HepG2 (cell line): ENCODE data around the gene CALN1. TPM values are rescaled to one million over a fixed set of nuclear protein-coding genes. Genes with fewer than 3 reads are reported as not detected.

ENCODE experiments used
- ATAC-seq: fragments of 200-7000 bp; cut with Tn5 transposase; 3 replicates; pipeline ENCODE4 v1.9.1; 2020; ENCODE audit warnings: mild to moderate bottlenecking, moderate library complexity
- BruUV-seq: library from RNA; stranded (reverse); fragments of 400-500 nt; replicated peaks from 2 replicates; lab custom pipeline; 2021; lab: Mats Ljungman, UMichigan
- CTCF ChIA-PET: fragments of 300-600 bp; formaldehyde crosslinking; extraction: SDS; loops from one replicate; lab custom pipeline; 2021; ENCODE audit warnings: low total read pairs, inconsistent platforms, low intra/inter-chr PET ratio; lab: Yijun Ruan, JAX
- POLR2A ChIA-PET: fragments of 350-600 bp; sonication (Branson Sonifier 250); formaldehyde crosslinking; loops from one replicate; lab custom pipeline; 2020; ENCODE audit warnings: antibody characterized with exemption, inconsistent platforms; lab: Yijun Ruan, JAX
- DNase-seq: peaks from one replicate; pipeline ENCODE4 v3.0.0-alpha.2; 2015; ENCODE audit warnings: low spot score
- FAIRE-seq: peaks from 3 replicates; lab custom pipeline; 2011; peaks lifted over from hg19 to GRCh38; lab: Jason Lieb, UNC
- H2AFZ ChIP-seq: one replicate; pipeline ENCODE4 v1.6.1; 2011; ENCODE audit warnings: low read length, inconsistent platforms
- H3K27ac ChIP-seq: fragments of 300-600 bp; 3 replicates; pipeline ENCODE4 v1.8.0; 2011; ENCODE audit warnings: mixed run types, mild to moderate bottlenecking, mixed read lengths, low read length, inconsistent platforms; ENCODE audit not compliant: insufficient read depth; ENCODE audit errors: extremely low read length
- H3K27me3 ChIP-seq, 2 experiments: fragments of 200-600 bp in 1 of 2; 2 replicates in 1 of 2; 3 replicates in 1 of 2; pipeline versions ENCODE4 v1.6.0 to v1.8.0; 2011; ENCODE audit warnings: low read length in 2 of 2, mild to moderate bottlenecking in 2 of 2, moderate library complexity in 2 of 2, inconsistent platforms in 1 of 2; ENCODE audit not compliant: insufficient read depth in 2 of 2, control insufficient read depth in 1 of 2
- H3K36me3 ChIP-seq, 2 experiments: fragments of 200-600 bp in 1 of 2; replicated peaks in 1 of 2; 2 replicates in 1 of 2; 3 replicates in 1 of 2; pipeline versions ENCODE4 v1.5.1 to v1.8.0; 2011; ENCODE audit warnings: low read length in 2 of 2, inconsistent platforms in 1 of 2; ENCODE audit not compliant: insufficient read depth in 2 of 2, control insufficient read depth in 1 of 2
- H3K4me1 ChIP-seq: 2 replicates; pipeline ENCODE4 v1.5.1; 2012; ENCODE audit warnings: low read length, inconsistent platforms; ENCODE audit not compliant: insufficient read depth
- H3K4me2 ChIP-seq: 2 replicates; pipeline ENCODE4 v1.6.0; 2011; ENCODE audit warnings: low read depth, low read length, inconsistent platforms
- H3K4me3 ChIP-seq, 3 experiments: fragments of 200-600 bp in 1 of 3; sonication (generic), shearing (Covaris generic) in 1 of 3; replicated peaks in 1 of 3; 2 replicates each; pipeline ENCODE4 v1.5.1; 2011 to 2016; ENCODE audit warnings: low read length in 3 of 3, inconsistent platforms in 2 of 3, low read depth in 2 of 3, mild to moderate bottlenecking in 2 of 3, control low read depth in 1 of 3, mixed read lengths in 1 of 3; ENCODE audit not compliant: insufficient read depth in 1 of 3
- H3K79me2 ChIP-seq: one replicate; pipeline ENCODE4 v1.6.1; 2011; ENCODE audit warnings: low read length, inconsistent platforms; ENCODE audit not compliant: insufficient read depth
- H3K9ac ChIP-seq: 2 replicates; pipeline ENCODE4 v1.6.0; 2011; ENCODE audit warnings: mild to moderate bottlenecking, low read depth, low read length, inconsistent platforms; ENCODE audit not compliant: insufficient read depth
- H3K9me3 ChIP-seq: 2 replicates; pipeline ENCODE4 v1.5.1; 2012; ENCODE audit warnings: mild to moderate bottlenecking, low read length
- H4K20me1 ChIP-seq: 2 replicates; pipeline ENCODE4 v1.6.0; 2011; ENCODE audit warnings: inconsistent platforms, mild to moderate bottlenecking, low read length, moderate library complexity; ENCODE audit not compliant: insufficient read depth
- HIVEP1 ChIP-seq: sonication (generic); formaldehyde crosslinking; IDR thresholded peaks from 2 replicates; pipeline ENCODE4 v1.4.0; 2020; ENCODE audit warnings: mild to moderate bottlenecking, missing genetic modification reagents
- HMG20A ChIP-seq: IDR thresholded peaks from 2 replicates; pipeline ENCODE4 v1.6.1; 2016; ENCODE audit warnings: borderline replicate concordance
- HOXA5 ChIP-seq: sonication (generic); formaldehyde crosslinking; IDR thresholded peaks from 2 replicates; pipeline ENCODE4 v1.4.0; 2020; ENCODE audit warnings: missing genetic modification reagents
- MATR3 ChIP-seq: sonication (generic); formaldehyde crosslinking; IDR thresholded peaks from 2 replicates; pipeline ENCODE4 v1.4.0; 2020; ENCODE audit warnings: missing genetic modification reagents
- MTA1 ChIP-seq: sonication (generic); formaldehyde crosslinking; IDR thresholded peaks from 2 replicates; pipeline ENCODE4 v1.4.0; 2020; ENCODE audit warnings: missing genetic modification reagents, mild to moderate bottlenecking, borderline replicate concordance
- NFE2L2 ChIP-seq: fragments of 150-350 bp; IDR thresholded peaks from 2 replicates; pipeline ENCODE4 v1.6.1; 2014; ENCODE audit warnings: low read length
- NFKB2 ChIP-seq: sonication (generic); formaldehyde crosslinking; IDR thresholded peaks from 2 replicates; pipeline ENCODE4 v1.4.0; 2020; ENCODE audit warnings: missing genetic modification reagents, borderline replicate concordance
- NR2F2 ChIP-seq: IDR thresholded peaks from 2 replicates; pipeline ENCODE4 v1.6.1; 2012; ENCODE audit warnings: low read depth, inconsistent platforms, borderline replicate concordance
- RAD51 ChIP-seq: fragments of 450-650 bp; IDR thresholded peaks from 2 replicates; pipeline ENCODE4 v1.6.1; 2016; ENCODE audit warnings: borderline replicate concordance
- SRSF4 ChIP-seq: fragments of 200-400 bp; formaldehyde crosslinking; IDR thresholded peaks from one replicate; pipeline ENCODE4 v1.6.1; 2018; ENCODE audit warnings: mild to moderate bottlenecking, low read depth, low read length, moderate library complexity; ENCODE audit not compliant: poor library complexity, severe bottlenecking
- ZNF33B ChIP-seq: sonication (generic); formaldehyde crosslinking; IDR thresholded peaks from 2 replicates; pipeline ENCODE4 v1.5.1; 2020; ENCODE audit warnings: mild to moderate bottlenecking, missing genetic modification reagents
- ZNF430 ChIP-seq: sonication (generic); formaldehyde crosslinking; IDR thresholded peaks from 2 replicates; pipeline ENCODE4 v1.9.0; 2021; ENCODE audit warnings: mild to moderate bottlenecking, missing genetic modification reagents
- WGBS: methylation state at CpG from one replicate; pipeline ENCODE4 v1.1.6; 2017; ENCODE audit warnings: low lambda C conversion rate; 5-methylcytosine and 5-hydroxymethylcytosine counted together
- in situ Hi-C: cut with HindIII; loops from 2 replicates; pipeline ENCODE4 v1.10.0; 2017; ENCODE audit warnings: low pct_unique_long_range_greater_than_20kb; ENCODE audit not compliant: extremely low pct_ligation_motif_present
- intact Hi-C: fragments of 100-400 bp; cut with micrococcal nuclease; formaldehyde crosslinking; loops from one replicate; pipeline ENCODE4 v1.10.0; 2022; ENCODE audit not compliant: unreplicated experiment
- polyA plus RNA-seq, 8 experiments: library from polyadenylated mRNA; depleted of rRNA in 3 of 8; stranded (reverse) in 7 of 8; unstranded in 1 of 8; fragments of >200 nt; fragmentation: Illumina TruSeq in 4 of 8; extraction: Trizol in 4 of 8; gene quantifications; 2 replicates each; pipeline versions ENCODE4 v1.2.1 to v1.2.3, GENCODE V29; 2011 to 2016; ENCODE audit warnings: low read depth in 4 of 8, missing spikeins in 1 of 8, mixed read lengths in 1 of 8; ENCODE audit not compliant: insufficient read depth in 1 of 8
- total RNA-seq, 5 experiments: library from RNA; depleted of rRNA; stranded (reverse); fragments of >200 nt; fragmentation: Illumina TruSeq; extraction: Trizol; gene quantifications; 2 replicates each; pipeline ENCODE4 v1.2.3, GENCODE V29; 2016; ENCODE audit warnings: low read depth in 1 of 5
- TF ChIP-seq, protein P1 (sequence below): fragments of 450-650 bp; IDR thresholded peaks from 2 replicates; pipeline ENCODE4 v1.6.1; 2017
- TF ChIP-seq, protein P2 (sequence below): fragments of 450-650 bp; IDR thresholded peaks from 2 replicates; pipeline ENCODE4 v1.6.1; 2016

The CALN1 gene
- total and polyA plus RNA-seq, 2 of the 13 experiments (the other 11 are each of a cell fraction or from before 2014, with no cell fraction given): not detected

GRCh38 chr7:72190919-72191318 lies 221.2 kb downstream of the CALN1 start:
- in situ Hi-C loops: no loop called here
- H3K27ac ChIP-seq: no peak overlapping the region

DNA sequence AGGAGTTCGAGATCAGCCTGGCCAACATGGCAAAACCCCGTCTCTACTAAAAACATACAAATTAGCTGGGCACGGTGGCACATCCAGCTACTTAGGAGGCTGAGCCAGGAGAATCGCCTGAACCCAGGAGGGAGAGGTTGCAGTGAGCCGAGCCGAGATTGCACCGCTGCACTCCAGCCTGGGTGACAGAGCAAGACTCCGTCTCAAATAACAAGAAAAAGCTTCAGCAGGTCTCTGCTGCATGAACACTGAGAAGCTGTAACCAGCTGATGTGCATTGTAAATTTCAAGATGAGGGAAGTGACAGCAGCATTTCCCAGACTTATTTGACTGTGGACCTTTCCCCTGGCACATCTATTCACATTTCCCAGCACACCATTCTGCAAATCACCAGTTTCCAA lies 222.0 kb downstream of the CALN1 start:
- H4K20me1 ChIP-seq: no peaks in the 10 kb centered on the region
- H3K36me3 ChIP-seq: no peaks in the 10 kb centered on the region
- no peaks in the 10 kb centered on the region for H3K79me2 ChIP-seq
- intact Hi-C loops (no loop called here), in situ Hi-C loops (no loop called here)
- no peak overlapping the region for H2AFZ ChIP-seq
- H3K9ac ChIP-seq: no peak overlapping the region
- H3K27ac ChIP-seq: no peak overlapping the region
- no peak for ATAC-seq
- no peaks in the 10 kb centered on the region for H3K4me1 ChIP-seq
- 45% methylated on average over 7 of the region's 8 CpGs for WGBS
- H3K27me3 ChIP-seq: peaks cover 0 to 7% of the 10 kb centered on the region in 2 experiments; a peak in 1 of 5 replicates
- ChIA-PET POLR2A (no interaction called here), CTCF (no interaction called here)
- no TSS peak for BruUV-seq
- H3K9me3 ChIP-seq: no peaks in the 10 kb centered on the region
- no peak for FAIRE-seq
- no peak overlapping the region for H3K4me2 ChIP-seq
- no peak for DNase-seq
- no peak overlapping the region for H3K4me3 ChIP-seq
- TF ChIP-seq NFKB2 (no peak), SRSF4 (no peak), MATR3 (CRISPR knock-in tag) (no peak), ZNF33B (CRISPR knock-in tag) (no peak), RAD51 (no peak), HMG20A (CRISPR knock-in tag) (no peak), HOXA5 (CRISPR knock-in tag) (no peak), HIVEP1 (CRISPR knock-in tag) (no peak), NR2F2 (no peak)
- TF ChIP-seq, protein P1, sequence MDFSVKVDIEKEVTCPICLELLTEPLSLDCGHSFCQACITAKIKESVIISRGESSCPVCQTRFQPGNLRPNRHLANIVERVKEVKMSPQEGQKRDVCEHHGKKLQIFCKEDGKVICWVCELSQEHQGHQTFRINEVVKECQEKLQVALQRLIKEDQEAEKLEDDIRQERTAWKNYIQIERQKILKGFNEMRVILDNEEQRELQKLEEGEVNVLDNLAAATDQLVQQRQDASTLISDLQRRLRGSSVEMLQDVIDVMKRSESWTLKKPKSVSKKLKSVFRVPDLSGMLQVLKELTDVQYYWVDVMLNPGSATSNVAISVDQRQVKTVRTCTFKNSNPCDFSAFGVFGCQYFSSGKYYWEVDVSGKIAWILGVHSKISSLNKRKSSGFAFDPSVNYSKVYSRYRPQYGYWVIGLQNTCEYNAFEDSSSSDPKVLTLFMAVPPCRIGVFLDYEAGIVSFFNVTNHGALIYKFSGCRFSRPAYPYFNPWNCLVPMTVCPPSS: no peak
- TF ChIP-seq, protein P2, sequence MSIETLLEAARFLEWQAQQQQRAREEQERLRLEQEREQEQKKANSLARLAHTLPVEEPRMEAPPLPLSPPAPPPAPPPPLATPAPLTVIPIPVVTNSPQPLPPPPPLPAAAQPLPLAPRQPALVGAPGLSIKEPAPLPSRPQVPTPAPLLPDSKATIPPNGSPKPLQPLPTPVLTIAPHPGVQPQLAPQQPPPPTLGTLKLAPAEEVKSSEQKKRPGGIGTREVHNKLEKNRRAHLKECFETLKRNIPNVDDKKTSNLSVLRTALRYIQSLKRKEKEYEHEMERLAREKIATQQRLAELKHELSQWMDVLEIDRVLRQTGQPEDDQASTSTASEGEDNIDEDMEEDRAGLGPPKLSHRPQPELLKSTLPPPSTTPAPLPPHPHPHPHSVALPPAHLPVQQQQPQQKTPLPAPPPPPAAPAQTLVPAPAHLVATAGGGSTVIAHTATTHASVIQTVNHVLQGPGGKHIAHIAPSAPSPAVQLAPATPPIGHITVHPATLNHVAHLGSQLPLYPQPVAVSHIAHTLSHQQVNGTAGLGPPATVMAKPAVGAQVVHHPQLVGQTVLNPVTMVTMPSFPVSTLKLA: no peak

More at GRCh38 chr7:72190919-72191318, 221.2 kb downstream of the CALN1 start:
- Histone ChIP-seq H2AFZ (no peak overlapping the region), H3K4me2 (no peak overlapping the region), H3K4me3 (no peak overlapping the region), H3K27me3 (peaks cover 0 to 7% of the 10 kb centered on the region in 2 experiments; a peak in 1 of 5 replicates), H3K4me1 (no peaks in the 10 kb centered on the region), H3K79me2 (no peaks in the 10 kb centered on the region), H4K20me1 (no peaks in the 10 kb centered on the region), H3K9ac (no peak overlapping the region), H3K36me3 (no peaks in the 10 kb centered on the region), H3K9me3 (no peaks in the 10 kb centered on the region)
- FAIRE-seq (no peak), DNase-seq (no peak), ATAC-seq (no peak)
- ChIA-PET CTCF (no interaction called here), POLR2A (no interaction called here)
- intact Hi-C loops: no loop called here
- TF ChIP-seq ZNF430 (CRISPR knock-in tag) (no peak), MTA1 (CRISPR knock-in tag) (no peak), NFE2L2 (peak; percentile 55)
- WGBS: 66% methylated on average over 10 of the region's 10 CpGs
- BruUV-seq: no TSS peak
